IMR-90 (cell line): ENCODE results near the gene RASGEF1C.

Experiments
- CEBPB ChIP-seq: IDR thresholded peaks from 2 replicates; pipeline ENCODE4 v1.6.1; 2012; ENCODE audit warnings: low read depth, low read length, improper control_type of control experiment
- CHD1 ChIP-seq: IDR thresholded peaks from 2 replicates; pipeline ENCODE4 v1.6.1; 2012; ENCODE audit warnings: low read depth, low read length, improper control_type of control experiment
- FOS ChIP-seq: fragments of 150-350 bp; IDR thresholded peaks from 2 replicates; pipeline ENCODE4 v1.6.1; 2016; ENCODE audit warnings: low read depth, low read length
- MAFK ChIP-seq: IDR thresholded peaks from 2 replicates; pipeline ENCODE4 v1.6.1; 2012; ENCODE audit warnings: low read depth, low read length, improper control_type of control experiment
- POLR2A ChIP-seq: IDR thresholded peaks from 2 replicates; pipeline ENCODE4 v1.6.1; 2012; ENCODE audit warnings: mild to moderate bottlenecking, low read depth, low read length
- RCOR1 ChIP-seq: IDR thresholded peaks from 2 replicates; pipeline ENCODE4 v1.6.1; 2012; ENCODE audit warnings: mild to moderate bottlenecking, low read length, improper control_type of control experiment; ENCODE audit not compliant: insufficient replicate concordance
- SMC3 ChIP-seq: fragments of 150-350 bp; IDR thresholded peaks from 2 replicates; pipeline ENCODE4 v1.6.1; 2016; ENCODE audit warnings: low read depth, mild to moderate bottlenecking, antibody characterized with exemption, low read length, moderate library complexity
- TF ChIP-seq, protein P1 (sequence below): conservative IDR thresholded peaks from 2 replicates; pipeline ENCODE4 v1.5.1; 2012; ENCODE audit warnings: mild to moderate bottlenecking, low read depth, low read length, improper control_type of control experiment
- TF ChIP-seq, protein P2 (sequence below): fragments of 150-350 bp; IDR thresholded peaks from 2 replicates; pipeline ENCODE4 v1.6.1; 2017; ENCODE audit warnings: mild to moderate bottlenecking, antibody characterized with exemption, low read length, low read depth

DNA sequence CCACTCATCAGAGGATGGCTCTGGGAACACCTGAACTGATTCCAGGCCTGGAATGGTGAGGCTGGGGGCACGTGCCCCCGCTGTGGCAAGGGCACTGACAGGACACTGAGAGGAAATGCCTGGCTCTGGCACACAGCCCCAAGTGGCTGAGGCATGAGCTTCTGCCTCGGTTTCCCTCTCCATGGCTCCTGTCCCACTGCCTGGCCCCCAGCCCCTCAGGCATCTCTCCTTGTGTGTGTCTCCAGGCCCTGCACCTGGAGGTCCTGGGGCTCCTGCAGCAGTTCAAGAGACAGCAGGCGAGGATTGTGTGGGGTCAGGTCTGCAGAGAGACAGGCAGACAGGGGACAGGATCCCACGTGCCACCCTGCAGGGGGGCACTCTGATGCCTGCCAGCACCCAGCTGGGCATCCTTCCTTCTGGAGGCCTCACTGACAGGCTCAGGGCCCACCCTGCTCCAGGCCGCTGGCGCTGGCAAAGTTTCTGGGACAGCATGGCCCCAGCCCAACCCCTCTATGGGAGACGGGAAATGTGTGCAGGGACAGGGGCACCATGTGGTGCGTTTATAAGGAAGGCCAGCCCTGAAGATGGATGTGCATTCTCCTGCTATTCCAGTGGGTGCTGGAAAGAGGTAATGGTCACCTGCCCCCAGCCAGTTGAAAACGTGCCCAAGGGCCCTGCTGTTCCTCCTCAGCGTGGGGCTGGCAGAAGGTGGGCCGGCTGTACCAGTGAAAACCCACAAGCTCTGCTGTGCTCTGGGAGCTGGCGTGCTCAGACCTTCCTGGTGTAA is 66.0 kb downstream of the RASGEF1C start:
- TF ChIP-seq RCOR1: no peak
- TF ChIP-seq, protein P1, sequence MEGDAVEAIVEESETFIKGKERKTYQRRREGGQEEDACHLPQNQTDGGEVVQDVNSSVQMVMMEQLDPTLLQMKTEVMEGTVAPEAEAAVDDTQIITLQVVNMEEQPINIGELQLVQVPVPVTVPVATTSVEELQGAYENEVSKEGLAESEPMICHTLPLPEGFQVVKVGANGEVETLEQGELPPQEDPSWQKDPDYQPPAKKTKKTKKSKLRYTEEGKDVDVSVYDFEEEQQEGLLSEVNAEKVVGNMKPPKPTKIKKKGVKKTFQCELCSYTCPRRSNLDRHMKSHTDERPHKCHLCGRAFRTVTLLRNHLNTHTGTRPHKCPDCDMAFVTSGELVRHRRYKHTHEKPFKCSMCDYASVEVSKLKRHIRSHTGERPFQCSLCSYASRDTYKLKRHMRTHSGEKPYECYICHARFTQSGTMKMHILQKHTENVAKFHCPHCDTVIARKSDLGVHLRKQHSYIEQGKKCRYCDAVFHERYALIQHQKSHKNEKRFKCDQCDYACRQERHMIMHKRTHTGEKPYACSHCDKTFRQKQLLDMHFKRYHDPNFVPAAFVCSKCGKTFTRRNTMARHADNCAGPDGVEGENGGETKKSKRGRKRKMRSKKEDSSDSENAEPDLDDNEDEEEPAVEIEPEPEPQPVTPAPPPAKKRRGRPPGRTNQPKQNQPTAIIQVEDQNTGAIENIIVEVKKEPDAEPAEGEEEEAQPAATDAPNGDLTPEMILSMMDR: no peak
- TF ChIP-seq FOS: no peak
- TF ChIP-seq POLR2A: no peak
- TF ChIP-seq, protein P2, sequence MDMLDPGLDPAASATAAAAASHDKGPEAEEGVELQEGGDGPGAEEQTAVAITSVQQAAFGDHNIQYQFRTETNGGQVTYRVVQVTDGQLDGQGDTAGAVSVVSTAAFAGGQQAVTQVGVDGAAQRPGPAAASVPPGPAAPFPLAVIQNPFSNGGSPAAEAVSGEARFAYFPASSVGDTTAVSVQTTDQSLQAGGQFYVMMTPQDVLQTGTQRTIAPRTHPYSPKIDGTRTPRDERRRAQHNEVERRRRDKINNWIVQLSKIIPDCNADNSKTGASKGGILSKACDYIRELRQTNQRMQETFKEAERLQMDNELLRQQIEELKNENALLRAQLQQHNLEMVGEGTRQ: no peak
- no peak for TF ChIP-seq MAFK
- TF ChIP-seq SMC3: no peak
- TF ChIP-seq CHD1: no peak
- no peak for TF ChIP-seq CEBPB
